ENCODE data around the gene CEP72.

GRCh38 chr5:565782-566440 is 46.2 kb upstream of the CEP72 start:
- TF ChIP-seq, protein P1, sequence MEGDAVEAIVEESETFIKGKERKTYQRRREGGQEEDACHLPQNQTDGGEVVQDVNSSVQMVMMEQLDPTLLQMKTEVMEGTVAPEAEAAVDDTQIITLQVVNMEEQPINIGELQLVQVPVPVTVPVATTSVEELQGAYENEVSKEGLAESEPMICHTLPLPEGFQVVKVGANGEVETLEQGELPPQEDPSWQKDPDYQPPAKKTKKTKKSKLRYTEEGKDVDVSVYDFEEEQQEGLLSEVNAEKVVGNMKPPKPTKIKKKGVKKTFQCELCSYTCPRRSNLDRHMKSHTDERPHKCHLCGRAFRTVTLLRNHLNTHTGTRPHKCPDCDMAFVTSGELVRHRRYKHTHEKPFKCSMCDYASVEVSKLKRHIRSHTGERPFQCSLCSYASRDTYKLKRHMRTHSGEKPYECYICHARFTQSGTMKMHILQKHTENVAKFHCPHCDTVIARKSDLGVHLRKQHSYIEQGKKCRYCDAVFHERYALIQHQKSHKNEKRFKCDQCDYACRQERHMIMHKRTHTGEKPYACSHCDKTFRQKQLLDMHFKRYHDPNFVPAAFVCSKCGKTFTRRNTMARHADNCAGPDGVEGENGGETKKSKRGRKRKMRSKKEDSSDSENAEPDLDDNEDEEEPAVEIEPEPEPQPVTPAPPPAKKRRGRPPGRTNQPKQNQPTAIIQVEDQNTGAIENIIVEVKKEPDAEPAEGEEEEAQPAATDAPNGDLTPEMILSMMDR (IDR thresholded peaks at IDR 0.05; ENCODE audit: borderline replicate concordance, extremely low read depth, low read length, poor library complexity, severe bottlenecking), result no peak
- no peak for TF ChIP-seq EZH2 (IDR thresholded peaks at IDR 0.05; ENCODE audit: borderline replicate concordance, low read depth, low read length, severe bottlenecking)
